Measurements from ENCODE around the gene RBPJL.

Gene RBPJL

DNA sequence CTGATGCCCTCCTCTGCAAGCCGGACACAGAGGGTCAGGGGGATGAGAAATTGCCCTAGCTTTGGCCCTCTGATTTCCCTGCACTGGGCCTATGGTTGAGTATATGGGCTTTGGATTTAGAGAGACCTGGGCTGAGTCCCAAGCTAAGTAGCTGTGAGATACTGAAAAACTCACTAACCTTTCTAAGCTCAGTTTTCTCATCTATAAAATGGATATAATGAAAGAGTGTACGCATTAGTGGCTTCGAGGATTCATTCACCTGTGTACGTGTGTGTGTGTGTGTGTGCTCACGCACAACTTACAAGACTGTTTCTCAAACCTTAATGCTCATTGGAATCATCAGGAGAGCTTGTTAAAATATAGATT lies 12.7 kb upstream of the RBPJL start:
- no peak for DNase-seq

DNA sequence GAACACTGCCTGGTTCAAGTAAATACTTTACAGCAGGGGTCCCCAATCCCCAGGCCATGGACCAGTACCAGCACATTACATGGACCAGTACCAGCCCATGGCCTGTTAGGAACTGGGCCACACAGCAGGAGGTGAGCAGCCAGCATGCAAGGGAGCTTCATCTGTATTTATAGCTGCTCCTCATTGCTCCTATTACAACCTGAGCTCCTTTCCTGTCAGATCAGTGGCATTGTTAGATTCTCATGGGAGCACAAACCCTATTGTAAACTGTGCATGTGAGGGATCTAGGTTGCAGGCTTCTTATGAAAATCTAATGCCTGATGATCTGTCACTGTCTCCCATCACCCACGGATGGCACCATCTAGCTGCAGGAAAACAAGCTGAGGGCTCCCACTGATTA lies 12.0 kb upstream of the RBPJL start:
- no peak for DNase-seq

DNA sequence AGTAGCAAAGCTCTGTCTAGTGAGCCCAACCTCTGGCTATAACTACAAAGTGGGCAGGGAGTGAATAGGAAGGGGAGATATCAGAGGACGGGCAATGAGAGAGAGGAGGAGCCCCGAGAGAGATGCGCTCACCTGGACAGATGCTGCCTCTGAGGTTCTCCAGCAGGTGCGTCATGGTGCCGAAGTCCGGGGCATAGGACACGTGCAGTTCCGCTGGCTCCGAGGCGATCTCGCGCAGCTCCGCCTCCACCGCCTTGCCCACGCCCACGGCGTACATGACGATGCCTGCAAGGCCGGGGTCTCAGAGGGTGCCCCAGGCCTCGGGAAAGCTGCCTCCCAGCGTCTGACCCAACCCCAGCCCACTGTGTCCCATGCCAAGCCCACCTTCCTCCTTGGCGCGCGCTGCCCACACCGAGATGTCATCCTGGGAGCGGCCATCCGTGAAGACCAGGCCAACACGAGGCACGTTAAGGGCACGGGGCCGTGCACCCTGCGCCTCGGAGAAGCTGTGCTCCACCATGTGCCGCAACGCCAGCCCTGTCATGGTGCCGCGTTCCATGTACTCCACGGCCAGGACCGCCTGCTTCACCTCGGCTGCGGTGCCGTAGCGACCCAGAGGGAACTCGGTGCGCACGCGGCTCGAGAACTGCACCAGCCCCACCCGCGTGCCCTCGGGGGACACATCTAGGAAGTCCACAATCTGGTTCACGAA lies 8.7 kb upstream of the RBPJL start:
- DNase-seq, result no peak

DNA sequence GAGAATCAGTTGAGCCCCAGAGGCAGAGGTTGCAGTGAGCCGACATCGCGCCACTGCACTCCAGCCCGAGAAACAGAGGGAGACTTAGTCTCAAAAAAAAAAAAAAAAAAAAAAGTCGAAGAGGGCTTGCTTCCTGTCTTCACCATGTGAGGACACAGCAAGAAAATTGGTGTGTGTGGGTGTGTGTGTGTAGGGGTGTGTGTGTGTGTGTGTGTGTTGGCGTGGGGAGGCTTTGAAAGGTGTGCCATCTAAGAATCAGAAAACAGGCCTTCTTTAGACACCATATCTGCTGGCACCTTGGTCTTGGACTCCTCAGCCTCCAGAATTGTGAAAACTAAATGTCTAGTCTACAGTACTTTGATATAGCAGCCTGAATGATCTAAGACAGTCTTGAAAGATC lies 6.9 kb upstream of the RBPJL start:
- DNase-seq, result no peak

DNA sequence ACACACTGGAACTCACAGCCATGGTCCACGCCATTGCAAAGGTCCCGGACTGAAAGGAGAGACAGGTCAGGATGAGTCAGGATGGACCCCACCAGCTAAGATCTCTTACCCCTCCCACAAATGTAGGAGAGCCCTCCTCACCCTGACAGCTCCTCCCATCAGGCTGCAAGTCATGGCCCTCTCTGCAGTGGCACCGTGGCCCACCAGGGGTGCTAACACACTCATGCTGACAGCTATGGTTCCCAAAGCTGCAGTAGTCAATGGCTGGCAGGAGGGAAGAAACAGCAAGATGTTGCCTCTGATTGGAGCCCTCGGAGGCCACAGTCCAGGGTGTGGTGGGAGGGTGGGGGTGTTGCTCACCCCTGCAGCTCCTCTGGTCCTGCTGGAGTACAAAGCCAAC lies 5.7 kb upstream of the RBPJL start:
- peak; percentile 77 for DNase-seq

DNA sequence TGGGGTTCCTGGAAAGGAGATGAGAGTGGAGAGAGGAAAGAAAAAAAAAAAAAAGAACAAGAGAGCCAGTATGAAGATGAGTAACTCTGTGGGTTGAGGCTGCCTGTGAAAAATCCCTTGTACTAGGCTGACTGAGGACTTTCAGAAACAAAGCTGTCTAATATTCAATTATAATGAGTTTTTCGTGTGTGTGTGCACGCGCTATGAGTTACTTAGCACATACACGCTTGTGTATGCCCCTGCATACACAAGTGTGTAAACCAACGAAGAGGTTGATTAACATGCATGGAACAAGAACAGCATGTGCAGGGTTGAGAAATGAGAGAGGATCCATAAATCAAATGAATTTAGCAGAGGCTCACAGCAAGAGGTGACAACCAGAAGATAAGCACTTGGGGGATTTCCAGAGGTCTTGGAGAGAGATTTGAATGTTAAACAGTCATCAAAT lies 4.8 kb upstream of the RBPJL start:
- DNase-seq, result no peak

DNA sequence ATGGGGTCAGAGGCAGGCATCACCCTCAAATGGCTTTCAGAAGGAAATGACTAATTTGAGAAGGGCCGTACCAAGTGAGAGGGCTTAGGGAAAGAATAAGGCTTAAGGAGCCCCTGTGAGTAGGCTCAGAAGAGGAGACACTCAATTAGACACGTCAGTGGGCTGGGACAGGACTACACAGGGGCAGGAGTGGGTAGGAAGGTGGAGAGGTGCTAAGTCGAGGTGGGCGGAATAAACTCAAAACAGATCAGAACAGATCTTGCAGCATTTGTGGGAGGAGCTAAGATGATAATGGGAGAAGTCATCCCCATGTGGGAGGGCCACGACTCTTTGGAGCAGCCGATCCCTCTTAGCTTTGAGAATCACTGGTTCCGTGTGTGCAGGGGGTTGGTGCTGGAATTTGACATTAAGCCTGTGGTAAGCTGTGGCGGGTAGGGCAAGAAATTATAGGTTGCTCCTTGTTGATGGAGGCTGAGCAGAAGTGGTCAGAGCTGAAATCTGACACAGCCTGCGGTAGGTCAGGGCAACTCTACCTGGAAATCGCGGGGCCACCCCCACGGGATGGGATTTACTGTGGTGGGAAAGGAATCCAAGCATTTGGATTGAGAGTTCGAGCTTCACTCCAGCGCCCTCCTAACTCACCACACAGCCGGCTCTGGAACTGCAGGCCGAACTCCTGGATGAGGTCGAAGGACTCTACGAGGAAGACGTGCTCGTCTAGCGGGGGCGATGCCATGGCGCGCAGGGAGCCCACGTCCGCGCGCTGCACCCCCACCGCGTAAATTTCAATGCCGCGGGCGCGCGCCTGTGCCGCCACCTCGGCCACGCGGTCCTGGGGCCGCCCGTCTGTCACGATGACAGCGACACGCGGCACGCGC lies 2.8 kb upstream of the RBPJL start:
- no peak for DNase-seq

DNA sequence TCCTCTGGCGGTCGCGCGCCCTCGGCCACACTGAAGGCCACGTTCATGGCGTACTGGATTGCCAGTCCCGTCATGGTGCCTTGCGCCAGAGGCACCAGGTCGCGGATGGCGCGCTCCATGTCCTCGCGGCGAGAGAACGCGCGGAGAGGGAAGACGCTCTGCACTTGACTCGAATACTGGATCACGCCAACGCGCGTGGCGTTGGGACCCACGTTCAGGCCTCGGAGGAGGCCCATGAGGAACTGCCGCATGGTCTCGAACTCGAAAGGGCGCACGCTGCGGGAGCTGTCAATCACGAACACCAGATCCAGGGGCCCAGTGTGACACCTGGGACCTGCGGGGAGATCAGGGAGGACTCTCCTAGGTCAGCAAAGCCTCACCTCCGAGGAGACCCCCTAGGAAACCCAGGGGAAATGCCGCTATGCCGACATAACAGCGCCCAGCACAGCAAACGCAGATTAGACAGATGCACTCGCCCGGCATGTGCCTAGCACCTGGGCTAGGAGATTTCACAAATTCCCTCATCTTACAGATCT lies 2.1 kb upstream of the RBPJL start:
- no peak for DNase-seq

DNA sequence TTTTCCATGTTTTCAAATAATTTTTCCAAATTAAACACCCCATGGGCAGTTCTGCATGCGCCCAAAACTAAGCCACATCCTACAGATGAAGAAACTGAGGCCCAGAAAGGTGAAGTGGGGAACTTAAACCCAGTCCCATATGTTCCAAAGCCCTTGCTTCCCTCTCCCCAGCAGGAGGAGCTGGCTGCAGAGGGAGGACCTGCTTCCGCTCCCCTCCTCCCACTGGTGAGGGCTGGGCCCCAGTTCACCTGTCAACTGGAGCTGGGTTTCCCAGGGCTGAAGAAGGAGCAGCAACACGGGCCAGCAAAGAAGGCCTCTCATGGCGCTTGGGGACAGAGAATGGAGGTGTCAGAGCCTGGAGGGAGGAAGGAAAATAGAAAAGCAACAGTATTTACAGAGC lies 1.4 kb upstream of the RBPJL start:
- DNase-seq, result no peak

DNA sequence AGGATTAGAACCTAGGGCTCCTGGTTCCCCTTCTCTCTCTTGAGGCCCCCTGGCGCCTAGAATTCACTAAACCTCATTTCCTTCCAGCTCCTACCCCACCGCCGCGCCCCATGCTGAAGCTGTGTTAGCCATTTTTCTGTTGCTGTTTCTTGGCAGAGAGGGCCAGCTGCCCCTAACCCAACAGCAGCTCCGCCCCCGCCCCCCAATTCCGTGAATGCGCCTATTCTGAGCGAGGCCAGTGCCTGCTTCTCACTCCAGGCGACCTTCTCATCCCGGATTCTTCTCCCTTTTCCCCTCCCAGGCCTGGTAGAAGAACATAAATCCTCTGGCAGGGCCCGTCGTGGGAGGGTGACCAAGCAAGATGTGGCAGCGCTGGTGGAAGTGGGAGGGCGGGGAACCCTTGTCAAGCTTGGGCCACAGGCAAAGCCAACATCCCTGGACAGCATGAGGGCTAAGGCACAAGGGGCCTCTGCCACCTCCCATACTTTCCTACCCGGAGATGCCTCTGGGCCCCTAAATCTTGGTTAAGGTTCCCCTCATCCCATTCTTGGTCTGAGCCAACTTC lies 518 bp downstream of the RBPJL start:
- DNase-seq, result no peak

DNA sequence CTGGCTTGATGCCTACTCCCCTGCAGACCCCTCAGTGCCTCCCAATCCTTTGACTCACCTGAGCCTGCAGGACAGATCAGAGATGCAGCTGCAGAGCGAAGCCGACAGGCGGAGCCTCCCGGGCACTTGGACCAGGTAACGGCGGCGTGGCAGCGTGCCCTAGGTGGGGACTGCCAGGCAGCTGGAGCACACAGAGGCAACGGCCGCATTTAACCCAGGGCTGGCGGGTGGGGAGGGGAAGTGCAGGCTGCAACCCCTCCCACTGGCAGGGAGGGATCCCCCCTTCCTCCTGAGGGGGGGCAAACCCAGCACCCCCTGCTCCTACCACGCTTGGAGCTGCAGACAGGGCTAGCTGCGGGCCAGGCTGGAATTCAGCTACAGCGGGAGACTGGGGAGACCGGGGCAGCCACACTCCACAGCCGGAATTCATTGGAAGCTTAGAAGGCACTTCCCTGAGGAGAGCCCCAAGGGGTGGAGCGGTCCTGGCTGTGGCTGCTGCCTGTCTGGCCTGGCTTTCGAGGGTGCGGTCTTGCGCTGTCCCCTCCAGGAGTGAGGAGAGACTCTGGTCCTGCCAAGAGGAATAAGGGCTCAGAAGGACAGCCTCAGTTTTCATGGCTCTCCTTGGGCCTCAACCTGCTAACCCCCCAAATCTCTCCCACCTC lies 1.6 kb downstream of the RBPJL start, which contains the start of gene MATN4:
Gene MATN4, minus strand, starts transcription at position 183 of the 662 bp plus-strand sequence. CDS start 2,717 bp downstream, outside the sequence.
- DNase-seq, result no peak

DNA sequence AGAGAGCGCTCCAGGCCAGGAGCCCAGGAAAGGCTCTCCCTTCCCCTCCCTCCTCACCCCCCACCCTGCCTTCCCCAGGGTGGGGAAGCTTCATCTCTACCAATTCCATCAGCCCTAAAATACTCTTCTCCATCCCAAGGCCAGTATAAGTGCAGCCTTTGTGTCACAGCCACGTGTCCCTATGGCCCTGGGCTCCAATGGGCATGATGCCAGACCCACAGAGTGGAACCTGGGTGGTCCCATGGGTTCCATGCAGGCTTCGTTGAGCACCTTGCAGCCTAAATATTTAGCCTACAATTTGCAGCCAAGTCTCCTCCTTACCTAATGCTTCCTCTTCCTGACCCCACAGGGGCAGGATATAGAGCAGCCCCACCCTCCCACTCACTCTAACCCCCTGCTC lies 2.4 kb downstream of the RBPJL start:
- DNase-seq, result no peak

DNA sequence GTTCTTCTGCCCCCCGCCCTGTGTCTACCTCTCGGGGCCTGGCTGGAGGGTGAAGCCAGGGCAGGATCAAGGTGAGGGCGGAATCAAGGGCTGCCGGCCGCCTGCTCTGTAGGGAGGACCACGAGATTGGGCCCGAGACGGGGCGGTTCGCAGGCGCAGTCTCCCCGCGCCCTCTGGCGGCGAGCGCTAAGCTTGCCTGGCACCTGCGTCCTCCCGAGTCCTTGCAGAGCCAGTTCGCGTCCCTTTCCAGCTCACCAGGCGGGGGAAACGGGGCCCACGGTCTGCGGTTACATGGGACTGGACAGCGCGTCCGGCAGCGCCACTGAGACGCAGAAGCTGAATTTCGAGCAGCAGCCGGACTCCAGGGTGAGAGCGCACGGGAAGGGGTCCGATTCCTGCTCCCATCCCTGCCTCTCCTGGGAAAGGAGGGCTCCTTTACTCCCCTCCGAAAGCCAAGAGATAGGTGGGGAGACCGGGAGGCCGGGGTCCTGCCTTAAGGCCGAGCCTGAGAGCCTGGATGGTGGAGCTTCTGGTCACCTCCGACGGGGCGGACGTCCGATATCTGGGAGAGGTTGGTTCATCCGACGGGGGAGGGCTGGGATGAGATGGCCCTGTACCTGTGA lies 5.1 kb downstream of the RBPJL start:
- peak; percentile 51 for DNase-seq

DNA sequence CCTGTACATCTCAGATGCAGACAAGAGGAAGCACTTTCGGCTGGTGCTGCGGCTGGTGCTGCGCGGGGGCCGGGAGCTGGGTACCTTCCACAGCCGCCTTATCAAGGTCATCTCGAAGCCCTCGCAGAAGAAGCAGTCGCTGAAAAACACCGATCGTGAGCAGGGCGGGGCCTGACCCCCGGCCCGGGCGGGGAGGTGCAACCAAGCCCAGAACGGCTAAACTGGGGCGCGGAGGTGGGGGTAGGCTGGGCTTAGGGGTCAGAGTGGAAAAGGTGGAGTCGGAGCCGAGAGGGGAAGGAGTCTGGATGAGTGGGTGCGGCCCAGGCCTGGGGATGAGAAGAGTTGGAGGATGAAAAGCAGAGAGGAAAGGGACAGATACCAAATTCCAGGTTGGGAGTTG lies 5.6 kb downstream of the RBPJL start:
- no peak for DNase-seq

DNA sequence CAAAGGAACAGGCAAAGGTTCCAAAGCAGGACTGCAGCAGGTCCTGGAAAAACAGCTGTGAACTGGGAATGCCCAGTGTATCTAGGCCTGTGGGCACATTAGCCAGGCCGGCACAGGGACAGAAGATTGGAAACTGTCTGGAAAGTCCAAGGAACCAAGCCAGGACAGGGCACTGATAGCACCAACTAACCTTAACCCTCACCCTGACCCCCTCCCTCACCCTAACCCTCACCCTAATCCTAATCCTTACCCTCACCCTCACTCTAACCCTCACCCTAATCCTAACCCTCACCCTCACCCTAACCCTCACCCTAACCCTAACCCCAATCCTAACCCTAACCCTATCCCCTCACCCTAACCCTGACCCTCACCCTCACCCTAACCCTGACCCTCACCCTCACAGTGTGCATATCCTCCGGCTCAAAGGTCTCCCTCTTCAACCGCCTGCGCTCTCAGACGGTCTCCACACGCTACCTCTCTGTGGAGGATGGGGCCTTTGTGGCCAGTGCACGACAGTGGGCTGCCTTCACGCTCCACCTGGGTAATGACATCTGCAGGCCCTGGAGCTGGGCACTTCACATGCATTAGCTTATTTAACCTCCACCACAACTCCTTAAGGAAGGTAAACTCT lies 6.5 kb downstream of the RBPJL start:
- no peak for DNase-seq

DNA sequence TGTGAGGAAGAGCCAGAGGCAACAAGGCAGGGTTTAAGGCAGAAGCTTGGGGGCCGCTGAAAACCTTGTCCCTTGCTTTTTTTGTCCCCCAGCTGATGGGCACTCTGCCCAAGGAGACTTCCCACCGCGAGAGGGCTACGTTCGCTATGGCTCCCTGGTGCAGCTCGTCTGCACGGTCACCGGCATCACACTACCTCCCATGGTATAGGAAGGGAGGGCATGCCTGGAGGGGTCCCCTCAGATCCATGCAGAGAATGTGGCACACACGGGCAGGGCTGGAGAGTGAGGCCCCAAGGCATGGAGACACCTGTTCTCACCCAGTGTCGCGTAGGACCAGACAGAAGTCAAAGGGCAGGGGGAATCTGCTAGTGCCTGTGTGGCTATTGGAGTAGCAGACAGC lies 7.3 kb downstream of the RBPJL start:
- no peak for DNase-seq

DNA sequence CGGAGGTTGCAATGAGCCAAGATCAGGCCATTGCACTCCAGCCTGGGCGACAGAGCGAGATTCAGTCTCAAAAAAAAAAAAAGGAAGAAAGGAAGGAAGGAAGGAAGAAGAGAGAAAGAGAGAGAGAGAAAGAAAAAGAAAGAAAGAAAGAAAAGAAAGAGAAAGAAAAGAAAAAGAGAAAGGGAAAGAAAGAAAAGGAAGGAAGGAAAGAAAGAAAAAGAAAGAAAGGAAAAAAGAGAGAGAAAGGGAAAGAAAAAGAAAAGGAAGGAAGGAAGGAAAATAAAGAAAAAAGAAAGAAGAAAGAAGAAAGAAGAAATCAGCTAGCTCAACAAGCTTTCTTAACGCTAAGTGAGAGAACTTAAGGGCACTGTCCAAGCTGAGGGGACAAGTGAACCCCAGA lies 9.0 kb downstream of the RBPJL start:
- no peak for DNase-seq

DNA sequence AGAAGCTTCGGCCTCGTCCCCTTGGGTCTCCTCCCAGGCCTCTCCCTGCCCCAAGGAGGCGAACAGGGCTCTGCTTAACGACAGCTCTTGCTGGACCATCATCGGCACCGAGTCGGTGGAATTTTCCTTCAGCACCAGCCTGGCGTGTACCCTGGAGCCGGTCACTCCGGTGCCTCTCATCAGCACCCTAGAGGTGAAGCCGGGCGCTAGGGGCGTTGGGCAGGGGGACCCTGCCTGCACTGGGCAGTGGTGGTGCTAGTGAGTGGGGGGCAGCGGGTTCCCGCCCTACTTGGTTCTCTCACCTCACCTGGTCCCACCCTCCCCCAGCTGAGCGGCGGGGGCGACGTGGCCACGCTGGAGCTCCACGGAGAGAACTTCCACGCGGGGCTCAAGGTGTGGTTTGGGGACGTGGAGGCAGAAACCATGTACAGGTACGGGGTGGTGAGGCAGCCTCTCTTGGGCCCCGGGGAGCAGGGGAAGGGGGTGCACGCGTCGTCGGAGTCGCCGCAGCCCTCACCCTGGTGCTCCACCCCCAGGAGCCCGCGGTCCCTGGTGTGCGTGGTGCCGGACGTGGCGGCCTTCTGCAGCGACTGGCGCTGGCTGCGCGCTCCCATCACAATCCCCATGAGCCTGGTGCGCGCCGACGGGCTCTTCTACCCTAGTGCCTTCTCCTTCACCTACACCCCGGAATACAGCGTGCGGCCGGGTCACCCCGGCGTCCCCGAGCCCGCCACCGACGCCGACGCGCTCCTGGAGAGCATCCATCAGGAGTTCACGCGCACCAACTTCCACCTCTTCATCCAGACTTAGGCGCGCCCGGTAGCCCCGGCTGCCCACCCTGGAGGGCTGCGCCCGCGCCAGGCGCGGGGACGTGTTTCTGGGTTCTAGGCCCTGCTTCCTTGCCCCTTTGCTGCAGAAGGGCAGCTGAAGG lies 9.8 kb downstream of the RBPJL start:
- no peak for DNase-seq

DNA sequence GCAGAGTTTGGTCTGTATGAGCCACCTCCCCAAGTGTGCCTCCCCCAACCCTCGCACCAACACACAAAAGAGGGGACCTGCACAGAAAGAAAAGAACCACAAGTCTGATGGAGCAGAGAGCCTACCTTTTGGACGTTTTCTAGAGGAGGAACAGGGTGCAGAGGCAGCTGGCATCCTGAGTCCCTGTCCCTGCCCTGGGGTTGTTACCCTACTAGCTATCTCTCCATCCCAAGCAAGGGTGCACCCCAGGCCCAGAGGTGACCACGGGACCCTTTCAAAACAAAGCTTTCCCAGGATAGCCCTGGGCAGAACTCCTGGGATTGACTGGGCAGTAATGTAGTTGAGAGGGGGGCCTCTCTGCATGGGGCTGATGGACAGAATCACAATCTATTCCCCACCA lies 11.2 kb downstream of the RBPJL start:
- no peak for DNase-seq

DNA sequence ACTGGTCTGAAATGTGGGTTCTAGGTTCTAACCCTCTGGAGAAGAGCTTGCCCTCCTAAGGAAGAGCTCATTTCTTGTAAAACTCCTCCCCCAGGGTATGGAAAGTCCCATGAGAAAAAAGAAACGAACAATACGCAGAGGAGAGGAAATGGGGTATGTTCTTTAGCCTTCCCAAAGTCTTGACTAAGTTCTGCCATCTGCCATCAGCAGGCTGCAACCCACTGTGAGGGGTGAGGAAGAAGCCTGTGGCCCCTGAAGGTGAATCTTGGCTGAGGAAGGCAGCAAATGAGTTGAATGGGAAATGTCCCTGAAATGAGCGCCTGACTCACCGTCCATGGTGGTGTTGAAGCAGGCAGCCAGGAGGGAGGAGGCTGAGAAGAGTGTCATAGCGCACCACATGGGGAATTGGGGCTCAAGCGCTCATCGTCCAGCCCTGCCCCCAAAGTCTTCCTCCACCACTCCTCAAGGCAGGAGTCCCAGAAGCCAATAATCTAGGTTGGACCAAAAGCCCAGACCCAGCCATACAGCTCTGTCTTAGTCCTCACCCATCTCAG lies 11.8 kb downstream of the RBPJL start:
- DNase-seq, result no peak

DNA sequence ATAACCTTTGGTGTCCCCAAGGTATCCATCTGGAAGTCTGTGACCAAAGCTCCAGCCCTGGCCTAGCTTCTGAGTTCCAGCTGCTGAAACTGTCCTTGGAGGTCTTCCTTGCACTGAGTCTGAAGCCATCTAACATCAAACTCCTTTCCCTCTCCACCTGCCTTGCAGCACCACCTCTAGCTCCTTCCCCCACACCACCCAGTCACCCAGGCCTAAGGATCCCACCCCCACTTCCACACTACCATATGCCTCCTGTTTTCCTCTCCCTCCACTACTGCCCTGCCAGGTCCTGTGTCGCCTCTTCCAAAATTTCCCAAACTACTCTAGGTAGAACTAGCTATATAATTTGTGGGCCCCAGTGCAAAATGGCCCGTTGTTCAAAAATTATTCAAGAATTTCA lies 12.3 kb downstream of the RBPJL start:
- no peak for DNase-seq
